ENCODE data around the gene PTPRT.

Gene PTPRT

GRCh38 chr20:42895020-42895419 lies 294.7 kb downstream of the PTPRT start:
- POLR2A ChIA-PET, result no interaction called here
- CTCF ChIA-PET, result no interaction called here

GRCh38 chr20:42894483-42894882 lies 295.2 kb downstream of the PTPRT start:
- Histone ChIP-seq H3K4me3 (ENCODE audit: low read depth, low read length) (no peak overlapping the region), H3K36me3 (ENCODE audit: control insufficient read depth in 2 of 2, insufficient read depth in 1 of 2, low read length in 2 of 2) (no peaks in the 10 kb centered on the region), H3K4me1 (ENCODE audit: control insufficient read depth, insufficient read depth, low read length) (no peaks in the 10 kb centered on the region), H3K27ac (ENCODE audit: extremely low read depth, low read depth, low read length) (no peak overlapping the region), H3K9me3 (ENCODE audit: control insufficient read depth, insufficient read depth, low read depth, low read length) (no peaks in the 10 kb centered on the region)
- TF ChIP-seq, protein P1, sequence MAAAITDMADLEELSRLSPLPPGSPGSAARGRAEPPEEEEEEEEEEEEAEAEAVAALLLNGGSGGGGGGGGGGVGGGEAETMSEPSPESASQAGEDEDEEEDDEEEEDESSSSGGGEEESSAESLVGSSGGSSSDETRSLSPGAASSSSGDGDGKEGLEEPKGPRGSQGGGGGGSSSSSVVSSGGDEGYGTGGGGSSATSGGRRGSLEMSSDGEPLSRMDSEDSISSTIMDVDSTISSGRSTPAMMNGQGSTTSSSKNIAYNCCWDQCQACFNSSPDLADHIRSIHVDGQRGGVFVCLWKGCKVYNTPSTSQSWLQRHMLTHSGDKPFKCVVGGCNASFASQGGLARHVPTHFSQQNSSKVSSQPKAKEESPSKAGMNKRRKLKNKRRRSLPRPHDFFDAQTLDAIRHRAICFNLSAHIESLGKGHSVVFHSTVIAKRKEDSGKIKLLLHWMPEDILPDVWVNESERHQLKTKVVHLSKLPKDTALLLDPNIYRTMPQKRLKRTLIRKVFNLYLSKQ (tag by site-specific recombination; IDR thresholded peaks at IDR 0.05; ENCODE audit: borderline replicate concordance), result no peak
- TF ChIP-seq ZNF670 (tag by site-specific recombination; IDR thresholded peaks at IDR 0.05; ENCODE audit: low read depth), result no peak
- no peak for TF ChIP-seq ZNF184 (tag by site-specific recombination; IDR thresholded peaks at IDR 0.05)
- no peak for TF ChIP-seq KLF17 (tag by site-specific recombination; IDR thresholded peaks at IDR 0.05)
- no peak for TF ChIP-seq ZNF585B (tag by site-specific recombination; IDR thresholded peaks at IDR 0.05)
- TF ChIP-seq ZSCAN4 (tag by site-specific recombination; IDR thresholded peaks at IDR 0.05), result no peak
- TF ChIP-seq ZNF621 (tag by site-specific recombination; IDR thresholded peaks at IDR 0.05), result no peak
- TF ChIP-seq WT1 (tag by site-specific recombination; IDR thresholded peaks at IDR 0.05), result no peak
- no peak for TF ChIP-seq ZNF843 (tag by site-specific recombination; IDR thresholded peaks at IDR 0.05)
- no peak for TF ChIP-seq MYNN (tag by site-specific recombination; IDR thresholded peaks at IDR 0.05; ENCODE audit: borderline replicate concordance)
- ChIA-PET CTCF (interaction anchor here (0.6 kb wide), 1 partner anchor 19 kb away, joined by 3 read pairs; no protein-coding TSS in a partner anchor), POLR2A (no interaction called here)

More at GRCh38 chr20:42895020-42895419, 294.7 kb downstream of the PTPRT start:
- H3K36me3 ChIP-seq (ENCODE audit: control insufficient read depth in 2 of 2, insufficient read depth in 1 of 2, low read length in 2 of 2), result no peaks in the 10 kb centered on the region
- H3K4me3 ChIP-seq (ENCODE audit: low read depth, low read length), result no peak overlapping the region
- H3K4me1 ChIP-seq (ENCODE audit: control insufficient read depth, insufficient read depth, low read length), result no peaks in the 10 kb centered on the region
- H3K9me3 ChIP-seq (ENCODE audit: control insufficient read depth, insufficient read depth, low read depth, low read length), result no peaks in the 10 kb centered on the region
- H3K27ac ChIP-seq (ENCODE audit: extremely low read depth, low read depth, low read length), result no peak overlapping the region
- TF ChIP-seq, protein P2, sequence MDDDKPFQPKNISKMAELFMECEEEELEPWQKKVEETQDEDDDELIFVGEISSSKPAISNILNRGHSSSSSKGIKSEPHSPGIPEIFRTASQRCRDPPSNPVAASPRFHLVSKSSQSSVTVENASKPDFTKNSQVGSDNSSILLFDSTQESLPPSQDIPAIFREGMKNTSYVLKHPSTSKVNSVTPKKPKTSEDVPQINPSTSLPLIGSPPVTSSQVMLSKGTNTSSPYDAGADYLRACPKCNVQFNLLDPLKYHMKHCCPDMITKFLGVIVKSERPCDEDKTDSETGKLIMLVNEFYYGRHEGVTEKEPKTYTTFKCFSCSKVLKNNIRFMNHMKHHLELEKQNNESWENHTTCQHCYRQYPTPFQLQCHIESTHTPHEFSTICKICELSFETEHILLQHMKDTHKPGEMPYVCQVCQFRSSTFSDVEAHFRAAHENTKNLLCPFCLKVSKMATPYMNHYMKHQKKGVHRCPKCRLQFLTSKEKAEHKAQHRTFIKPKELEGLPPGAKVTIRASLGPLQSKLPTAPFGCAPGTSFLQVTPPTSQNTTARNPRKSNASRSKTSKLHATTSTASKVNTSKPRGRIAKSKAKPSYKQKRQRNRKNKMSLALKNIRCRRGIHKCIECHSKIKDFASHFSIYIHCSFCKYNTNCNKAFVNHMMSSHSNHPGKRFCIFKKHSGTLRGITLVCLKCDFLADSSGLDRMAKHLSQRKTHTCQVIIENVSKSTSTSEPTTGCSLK (tag by site-specific recombination; IDR thresholded peaks at IDR 0.05), result no peak
- TF ChIP-seq ZNF514 (tag by site-specific recombination; IDR thresholded peaks at IDR 0.05) (no peak), ZBTB26 (tag by site-specific recombination; optimal IDR thresholded peaks at IDR 0.05) (no peak), PRDM1 (tag by site-specific recombination; IDR thresholded peaks at IDR 0.05) (no peak)
- TF ChIP-seq, protein P3, sequence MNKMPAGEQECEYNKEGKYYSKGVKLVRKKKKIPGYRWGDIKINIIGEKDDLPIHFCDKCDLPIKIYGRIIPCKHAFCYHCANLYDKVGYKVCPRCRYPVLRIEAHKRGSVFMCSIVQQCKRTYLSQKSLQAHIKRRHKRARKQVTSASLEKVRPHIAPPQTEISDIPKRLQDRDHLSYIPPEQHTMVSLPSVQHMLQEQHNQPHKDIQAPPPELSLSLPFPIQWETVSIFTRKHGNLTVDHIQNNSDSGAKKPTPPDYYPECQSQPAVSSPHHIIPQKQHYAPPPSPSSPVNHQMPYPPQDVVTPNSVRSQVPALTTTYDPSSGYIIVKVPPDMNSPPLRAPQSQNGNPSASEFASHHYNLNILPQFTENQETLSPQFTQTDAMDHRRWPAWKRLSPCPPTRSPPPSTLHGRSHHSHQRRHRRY (tag by site-specific recombination; IDR thresholded peaks at IDR 0.05), result no peak
